ENCODE data around the gene HOXA1. TPM values are rescaled to one million over a fixed set of nuclear protein-coding genes. Genes with fewer than 3 reads are reported as not detected.

Gene HOXA1
- total RNA-seq, 2 donors from 2014 or later: 1.7 to 2.0 TPM

- H3K9me3 ChIP-seq: no peaks in the 10 kb centered on the region
Measured at GRCh38 chr7:27126596-27127327, 31.0 kb upstream of the HOXA1 start.

GRCh38 chr7:27125986-27126394 is 30.2 kb upstream of the HOXA1 start:
- Histone ChIP-seq H3K27ac (no peak overlapping the region), H3K4me3 (no peak overlapping the region), H3K9me3 (no peaks in the 10 kb centered on the region), H3K36me3 (no peaks in the 10 kb centered on the region), H3K4me1 (peaks cover 3% of the 10 kb centered on the region), H3K9ac (ENCODE audit: low read depth in 2 of 2, low read length in 2 of 2) (peak overlapping the region in 1 of 2 donors; percentile 87), H3K27me3 (no peaks in the 10 kb centered on the region)
- intact Hi-C loops (cut with DNase I): no loop called here
- DNase-seq: no peak
- TF ChIP-seq, protein P1, sequence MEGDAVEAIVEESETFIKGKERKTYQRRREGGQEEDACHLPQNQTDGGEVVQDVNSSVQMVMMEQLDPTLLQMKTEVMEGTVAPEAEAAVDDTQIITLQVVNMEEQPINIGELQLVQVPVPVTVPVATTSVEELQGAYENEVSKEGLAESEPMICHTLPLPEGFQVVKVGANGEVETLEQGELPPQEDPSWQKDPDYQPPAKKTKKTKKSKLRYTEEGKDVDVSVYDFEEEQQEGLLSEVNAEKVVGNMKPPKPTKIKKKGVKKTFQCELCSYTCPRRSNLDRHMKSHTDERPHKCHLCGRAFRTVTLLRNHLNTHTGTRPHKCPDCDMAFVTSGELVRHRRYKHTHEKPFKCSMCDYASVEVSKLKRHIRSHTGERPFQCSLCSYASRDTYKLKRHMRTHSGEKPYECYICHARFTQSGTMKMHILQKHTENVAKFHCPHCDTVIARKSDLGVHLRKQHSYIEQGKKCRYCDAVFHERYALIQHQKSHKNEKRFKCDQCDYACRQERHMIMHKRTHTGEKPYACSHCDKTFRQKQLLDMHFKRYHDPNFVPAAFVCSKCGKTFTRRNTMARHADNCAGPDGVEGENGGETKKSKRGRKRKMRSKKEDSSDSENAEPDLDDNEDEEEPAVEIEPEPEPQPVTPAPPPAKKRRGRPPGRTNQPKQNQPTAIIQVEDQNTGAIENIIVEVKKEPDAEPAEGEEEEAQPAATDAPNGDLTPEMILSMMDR (IDR thresholded peaks at IDR 0.05): no peak

More at GRCh38 chr7:27126596-27127327, 31.0 kb upstream of the HOXA1 start:
- H3K36me3 ChIP-seq: no peaks in the 10 kb centered on the region
- H3K27me3 ChIP-seq: no peaks in the 10 kb centered on the region
- H3K27ac ChIP-seq: no peak overlapping the region
- H3K4me1 ChIP-seq: no peaks in the 10 kb centered on the region
- intact Hi-C loops (cut with DNase I): no loop called here
- TF ChIP-seq, protein P1 (IDR thresholded peaks at IDR 0.05): no peak
- DNase-seq: peak; percentile 18
- peak overlapping the region in 1 of 2 donors; percentile 44 for H3K9ac ChIP-seq (ENCODE audit: low read depth in 2 of 2, low read length in 2 of 2)
- no peak overlapping the region for H3K4me3 ChIP-seq

GRCh38 chr7:27124902-27125689 is 29.3 kb upstream of the HOXA1 start:
- TF ChIP-seq, protein P1 (IDR thresholded peaks at IDR 0.05): no peak
- H3K4me1 ChIP-seq: peaks cover 8% of the 10 kb centered on the region
- no peaks in the 10 kb centered on the region for H3K36me3 ChIP-seq
- DNase-seq: peak; percentile 30
- no peaks in the 10 kb centered on the region for H3K27me3 ChIP-seq
- H3K9ac ChIP-seq (ENCODE audit: low read depth in 2 of 2, low read length in 2 of 2): peak overlapping the region in 1 of 2 donors; percentile 87
- H3K9me3 ChIP-seq: no peaks in the 10 kb centered on the region
- no peak overlapping the region for H3K4me3 ChIP-seq
- H3K27ac ChIP-seq: no peak overlapping the region
- intact Hi-C loops (cut with DNase I): no loop called here

- TF ChIP-seq, protein P1 (IDR thresholded peaks at IDR 0.05): no peak
- intact Hi-C loops (cut with DNase I): no loop called here
- H3K4me1 ChIP-seq: peaks cover 10% of the 10 kb centered on the region
- no peaks in the 10 kb centered on the region for H3K9me3 ChIP-seq
- H3K36me3 ChIP-seq: no peaks in the 10 kb centered on the region
- peak; percentile 37 for DNase-seq
- H3K9ac ChIP-seq (ENCODE audit: low read depth in 2 of 2, low read length in 2 of 2): peak overlapping the region; percentile 38 to 87
- H3K4me3 ChIP-seq: no peak overlapping the region
- H3K27ac ChIP-seq: no peak overlapping the region
- no peaks in the 10 kb centered on the region for H3K27me3 ChIP-seq
Measured at GRCh38 chr7:27124096-27124901, 28.5 kb upstream of the HOXA1 start.

GRCh38 chr7:27123477-27124053 is 27.8 kb upstream of the HOXA1 start:
- Histone ChIP-seq H3K9ac (ENCODE audit: low read depth in 2 of 2, low read length in 2 of 2) (peak overlapping the region; percentile 61 to 87), H3K27me3 (no peaks in the 10 kb centered on the region), H3K27ac (peak overlapping the region; percentile 83), H3K4me1 (peaks cover 14% of the 10 kb centered on the region), H3K9me3 (no peaks in the 10 kb centered on the region), H3K4me3 (peak overlapping the region; percentile 16), H3K36me3 (no peaks in the 10 kb centered on the region)
- DNase-seq: peak; percentile 32
- TF ChIP-seq, protein P1 (IDR thresholded peaks at IDR 0.05): no peak
- intact Hi-C loops (cut with DNase I): no loop called here
